Activated naive CD4-positive, alpha-beta T cell (primary cell): ENCODE results near the gene PURB.
"Not testable (repeated sequence)": the region's sequence is repeated elsewhere in the genome, so short reads cannot be mapped to it uniquely, and the experiment has no call there.

Experiments
- DNase-seq, 4 experiments: peaks; one replicate each; lab custom pipeline; 2025; lab: John Stamatoyannopoulos, UW

The PURB gene

GRCh38 chr7:44852590-44852989 lies 32.7 kb downstream of the PURB start:
- no peak for DNase-seq

GRCh38 chr7:44849885-44850544 lies 35.3 kb downstream of the PURB start:
- DNase-seq = no peak

GRCh38 chr7:44849259-44849884 lies 36.0 kb downstream of the PURB start:
- DNase-seq = no peak

GRCh38 chr7:44847920-44848634 lies 37.3 kb downstream of the PURB start, which contains the start of gene H2AZ2:
H2AZ2 (minus strand) TSS chr7:44848087; CDS start chr7:44847971, 116 bp downstream.
- DNase-seq = peak; percentile 99 to 100 (median 100)

- peak; percentile 80 to 85 (median 84) for DNase-seq
Measured at GRCh38 chr7:44847509-44847919, 37.8 kb downstream of the PURB start.

GRCh38 chr7:44846816-44847508 lies 38.4 kb downstream of the PURB start:
- DNase-seq = no peak

- DNase-seq = not testable (repeated sequence)
Measured at GRCh38 chr7:44846390-44846789, 38.9 kb downstream of the PURB start.

GRCh38 chr7:44845451-44845850 lies 39.9 kb downstream of the PURB start:
- DNase-seq = no peak

GRCh38 chr7:44843440-44843839 lies 41.9 kb downstream of the PURB start:
- DNase-seq = not testable (repeated sequence)

- not testable (repeated sequence) for DNase-seq
Measured at GRCh38 chr7:44842675-44843074, 42.7 kb downstream of the PURB start.

GRCh38 chr7:44838751-44839150 lies 46.6 kb downstream of the PURB start:
- DNase-seq = no peak

GRCh38 chr7:44827567-44827966 lies 57.8 kb downstream of the PURB start:
- no peak for DNase-seq
